ENCODE data around the gene PRPF18. TPM values are rescaled to one million over a fixed set of nuclear protein-coding genes. Genes with fewer than 3 reads are reported as not detected.

The PRPF18 gene, protein sequence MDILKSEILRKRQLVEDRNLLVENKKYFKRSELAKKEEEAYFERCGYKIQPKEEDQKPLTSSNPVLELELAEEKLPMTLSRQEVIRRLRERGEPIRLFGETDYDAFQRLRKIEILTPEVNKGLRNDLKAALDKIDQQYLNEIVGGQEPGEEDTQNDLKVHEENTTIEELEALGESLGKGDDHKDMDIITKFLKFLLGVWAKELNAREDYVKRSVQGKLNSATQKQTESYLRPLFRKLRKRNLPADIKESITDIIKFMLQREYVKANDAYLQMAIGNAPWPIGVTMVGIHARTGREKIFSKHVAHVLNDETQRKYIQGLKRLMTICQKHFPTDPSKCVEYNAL
- 17.8 to 24.4 TPM (median 19.3 TPM) in 5 replicates for total RNA-seq (2022; extraction: Qiagen RNA extraction)

DNA sequence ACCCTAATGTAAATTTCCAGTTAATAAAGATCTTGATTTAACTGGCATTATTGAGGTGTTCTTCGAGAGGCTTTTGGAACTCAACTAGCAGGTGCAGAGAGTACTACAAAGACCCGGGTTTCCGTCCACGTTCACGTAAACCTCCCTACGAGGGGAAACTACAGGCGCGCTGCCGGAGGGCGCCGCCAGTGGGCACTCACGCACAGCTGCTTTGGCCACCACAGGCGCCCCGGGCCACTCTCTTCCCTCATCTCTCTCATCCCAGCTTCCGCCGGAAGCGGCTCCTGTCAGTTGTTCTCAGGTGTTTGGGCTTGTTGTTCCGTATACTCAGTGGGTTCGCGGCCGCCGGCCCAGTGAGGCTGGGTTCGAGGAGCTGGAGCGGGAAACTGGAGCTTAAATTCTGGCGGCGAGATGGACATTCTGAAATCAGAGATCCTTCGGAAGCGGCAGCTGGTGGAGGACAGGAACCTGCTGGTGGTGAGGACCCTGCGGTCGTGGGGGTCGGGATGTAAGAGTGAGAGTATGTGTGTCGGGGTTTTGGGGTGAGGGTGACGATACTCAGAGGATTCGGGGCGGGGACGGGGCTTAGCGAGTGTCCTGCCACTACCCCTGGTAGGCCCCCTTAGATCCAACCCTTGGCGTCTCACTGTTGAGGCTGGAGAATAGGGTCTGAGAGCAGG is at the start of gene PRPF18:
Gene PRPF18 (plus strand): TSS at position 290 of the 680 bp plus-strand sequence. CDS start 122 bp downstream, at position 412.

Other genes with a start within 250 kb of the PRPF18 start
- 56.9 to 79.8 TPM (median 63.2 TPM) in 5 replicates for gene SEPHS1, start 238.7 kb upstream of the PRPF18 start, total RNA-seq (2022; extraction: Qiagen RNA extraction)
- 8.4 to 10.4 TPM (median 10.0 TPM) in 5 replicates for gene BEND7, start 58.0 kb upstream of the PRPF18 start, total RNA-seq (2022; extraction: Qiagen RNA extraction)

Data from A549 treated with AZD2906 at 1 μM for 4 hours (cell line).